OCI-LY7 (cell line): ENCODE measurements around the gene EGFR. TPM values are rescaled to one million over a fixed set of nuclear protein-coding genes. Genes with fewer than 3 reads are reported as not detected.
"Not testable (repeated sequence)": the region's sequence is repeated elsewhere in the genome, so short reads cannot be mapped to it uniquely, and the experiment has no call there.

Experiments used
- BruUV-seq: library from RNA; stranded (reverse); fragments of 400-500 nt; replicated peaks from 2 replicates; lab custom pipeline; 2021; lab: Mats Ljungman, UMichigan
- CTCF ChIA-PET: fragments of 300-600 bp; sonication (Branson Sonifier 250); formaldehyde crosslinking; loops from one replicate; lab custom pipeline; 2022; ENCODE audit warnings: antibody characterized with exemption; ENCODE audit not compliant: unreplicated experiment; lab: Charles Lee
- POLR2A ChIA-PET: fragments of 300-600 bp; sonication (Branson Sonifier 250); formaldehyde crosslinking; loops from one replicate; lab custom pipeline; 2022; ENCODE audit warnings: antibody characterized with exemption; lab: Charles Lee
- DNase-seq: peaks from one replicate; pipeline ENCODE4 v3.0.0-alpha.2; 2015; ENCODE audit warnings: low spot score
- H2AFZ ChIP-seq: fragments of 200-600 bp; sonication (generic), shearing (Covaris generic); 2 replicates; pipeline ENCODE4 v1.6.1; 2014; ENCODE audit warnings: mild to moderate bottlenecking, antibody characterized with exemption, low read length, moderate library complexity
- H3K27ac ChIP-seq: fragments of 200-600 bp; sonication (generic); 2 replicates; pipeline ENCODE4 v1.5.1; 2014; ENCODE audit warnings: mixed run types, low read depth, mild to moderate bottlenecking, moderate library complexity, low read length, inconsistent platforms; ENCODE audit not compliant: poor library complexity, severe bottlenecking
- H3K36me3 ChIP-seq: fragments of 200-600 bp; sonication (generic); 2 replicates; pipeline ENCODE4 v1.6.1; 2014; ENCODE audit warnings: mild to moderate bottlenecking, antibody characterized with exemption, low read length, moderate library complexity, mixed read lengths; ENCODE audit not compliant: insufficient read depth
- H3K4me1 ChIP-seq: fragments of 200-600 bp; sonication (generic); 2 replicates; pipeline ENCODE4 v1.5.1; 2014; ENCODE audit warnings: mild to moderate bottlenecking, low read length; ENCODE audit not compliant: insufficient read depth, poor library complexity, severe bottlenecking
- H3K4me2 ChIP-seq: fragments of 200-600 bp; sonication (generic); 2 replicates; pipeline ENCODE4 v1.6.1; 2014; ENCODE audit warnings: mild to moderate bottlenecking, low read length
- H3K4me3 ChIP-seq: fragments of 200-600 bp; sonication (generic); 2 replicates; pipeline ENCODE4 v1.5.1; 2014; ENCODE audit warnings: mild to moderate bottlenecking, low read depth, low read length; ENCODE audit not compliant: poor library complexity, severe bottlenecking
- H3K79me2 ChIP-seq: fragments of 200-600 bp; sonication (generic); 2 replicates; pipeline ENCODE4 v1.6.1; 2016; ENCODE audit warnings: low read depth, mild to moderate bottlenecking, low read length, moderate library complexity, mixed read lengths; ENCODE audit not compliant: insufficient read depth
- H3K9me2 ChIP-seq: fragments of 200-600 bp; sonication (generic); 2 replicates; pipeline ENCODE4 v1.6.1; 2016; ENCODE audit warnings: mild to moderate bottlenecking, low read length, mixed read lengths; ENCODE audit not compliant: insufficient read depth
- H3K9me3 ChIP-seq: fragments of 200-600 bp; sonication (generic); 2 replicates; pipeline ENCODE4 v1.6.1; 2014; ENCODE audit warnings: mild to moderate bottlenecking, mixed run types, low read length, mixed read lengths
- H4K20me1 ChIP-seq: fragments of 200-600 bp; sonication (generic); 2 replicates; pipeline ENCODE4 v1.6.1; 2014; ENCODE audit warnings: mild to moderate bottlenecking, antibody characterized with exemption, low read length, moderate library complexity, mixed read lengths; ENCODE audit not compliant: insufficient read depth
- EZH2phosphoT487 ChIP-seq: fragments of 200-600 bp; sonication (generic); IDR thresholded peaks from 2 replicates; pipeline ENCODE4 v1.6.1; 2018; ENCODE audit warnings: low read depth, borderline replicate concordance, mild to moderate bottlenecking, mixed run types, antibody characterized with exemption, low read length, moderate library complexity, mixed read lengths
- intact Hi-C: fragments of 100-400 bp; cut with micrococcal nuclease; formaldehyde crosslinking; loops from one replicate; pipeline ENCODE4 v1.10.0; 2022; ENCODE audit not compliant: unreplicated experiment
- total RNA-seq, 2 experiments: library from RNA; depleted of rRNA in 1 of 2; stranded (reverse); fragments of >200 nt in 1 of 2; shearing (Covaris generic) in 1 of 2; gene quantifications; 2 replicates each; pipeline ENCODE4 v1.2.3, GENCODE V29; 2014 to 2022
- TF ChIP-seq, protein P1 (sequence below): fragments of 200-600 bp; sonication (generic); conservative IDR thresholded peaks from 2 replicates; pipeline ENCODE4 v1.5.1; 2014; ENCODE audit warnings: mild to moderate bottlenecking, antibody characterized with exemption, low read length, moderate library complexity, mixed read lengths

Gene EGFR
- total RNA-seq, 2 experiments from 2014 or later = 0.27 TPM; not detected in 1

DNA sequence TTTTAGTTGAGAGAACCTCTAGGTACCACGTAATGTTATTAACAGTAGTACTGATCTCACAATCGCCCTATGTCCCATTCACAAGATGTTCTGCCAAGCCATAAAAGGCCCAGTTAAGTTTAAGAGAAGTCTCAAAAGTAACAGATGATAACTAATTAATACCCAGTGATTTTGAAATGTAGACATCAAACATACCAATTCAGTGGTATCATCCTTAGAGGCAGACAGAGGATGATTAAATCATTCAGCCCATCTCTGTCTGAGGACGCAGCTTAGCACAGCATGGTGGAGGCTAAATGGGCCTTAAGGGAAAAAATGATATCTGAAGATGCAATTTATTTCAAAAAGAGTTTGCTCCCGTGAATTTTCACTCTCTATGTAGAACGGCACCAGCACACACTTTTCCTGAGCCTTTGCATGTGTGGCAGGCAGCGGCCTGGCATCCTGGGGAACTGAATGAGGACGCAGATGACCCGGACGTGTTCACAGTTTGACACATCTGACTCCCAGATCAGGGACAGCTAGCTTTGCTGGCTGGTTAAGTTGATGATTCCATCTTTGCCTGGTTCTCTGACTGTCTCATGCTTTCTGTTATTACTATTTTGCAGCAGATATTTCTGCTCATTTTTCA is 13.4 kb downstream of the EGFR start:
- Histone ChIP-seq H3K4me3 (no peak overlapping the region), H3K4me2 (no peak overlapping the region), H3K4me1 (no peaks in the 10 kb centered on the region), H3K79me2 (no peaks in the 10 kb centered on the region), H3K9me3 (no peaks in the 10 kb centered on the region), H4K20me1 (no peaks in the 10 kb centered on the region), H3K27ac (no peak overlapping the region), H3K36me3 (no peaks in the 10 kb centered on the region), H3K9me2 (no peaks in the 10 kb centered on the region), H2AFZ (no peak overlapping the region)
- POLR2A ChIA-PET = no interaction called here
- TF ChIP-seq EZH2phosphoT487 = no peak
- TF ChIP-seq, protein P1, sequence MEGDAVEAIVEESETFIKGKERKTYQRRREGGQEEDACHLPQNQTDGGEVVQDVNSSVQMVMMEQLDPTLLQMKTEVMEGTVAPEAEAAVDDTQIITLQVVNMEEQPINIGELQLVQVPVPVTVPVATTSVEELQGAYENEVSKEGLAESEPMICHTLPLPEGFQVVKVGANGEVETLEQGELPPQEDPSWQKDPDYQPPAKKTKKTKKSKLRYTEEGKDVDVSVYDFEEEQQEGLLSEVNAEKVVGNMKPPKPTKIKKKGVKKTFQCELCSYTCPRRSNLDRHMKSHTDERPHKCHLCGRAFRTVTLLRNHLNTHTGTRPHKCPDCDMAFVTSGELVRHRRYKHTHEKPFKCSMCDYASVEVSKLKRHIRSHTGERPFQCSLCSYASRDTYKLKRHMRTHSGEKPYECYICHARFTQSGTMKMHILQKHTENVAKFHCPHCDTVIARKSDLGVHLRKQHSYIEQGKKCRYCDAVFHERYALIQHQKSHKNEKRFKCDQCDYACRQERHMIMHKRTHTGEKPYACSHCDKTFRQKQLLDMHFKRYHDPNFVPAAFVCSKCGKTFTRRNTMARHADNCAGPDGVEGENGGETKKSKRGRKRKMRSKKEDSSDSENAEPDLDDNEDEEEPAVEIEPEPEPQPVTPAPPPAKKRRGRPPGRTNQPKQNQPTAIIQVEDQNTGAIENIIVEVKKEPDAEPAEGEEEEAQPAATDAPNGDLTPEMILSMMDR = no peak
- intact Hi-C loops = loop anchor here (10.0 kb wide), 1 partner anchor 57 kb away; no protein-coding TSS in a partner anchor
- CTCF ChIA-PET = no interaction called here
- no TSS peak for BruUV-seq
- no peak for DNase-seq

DNA sequence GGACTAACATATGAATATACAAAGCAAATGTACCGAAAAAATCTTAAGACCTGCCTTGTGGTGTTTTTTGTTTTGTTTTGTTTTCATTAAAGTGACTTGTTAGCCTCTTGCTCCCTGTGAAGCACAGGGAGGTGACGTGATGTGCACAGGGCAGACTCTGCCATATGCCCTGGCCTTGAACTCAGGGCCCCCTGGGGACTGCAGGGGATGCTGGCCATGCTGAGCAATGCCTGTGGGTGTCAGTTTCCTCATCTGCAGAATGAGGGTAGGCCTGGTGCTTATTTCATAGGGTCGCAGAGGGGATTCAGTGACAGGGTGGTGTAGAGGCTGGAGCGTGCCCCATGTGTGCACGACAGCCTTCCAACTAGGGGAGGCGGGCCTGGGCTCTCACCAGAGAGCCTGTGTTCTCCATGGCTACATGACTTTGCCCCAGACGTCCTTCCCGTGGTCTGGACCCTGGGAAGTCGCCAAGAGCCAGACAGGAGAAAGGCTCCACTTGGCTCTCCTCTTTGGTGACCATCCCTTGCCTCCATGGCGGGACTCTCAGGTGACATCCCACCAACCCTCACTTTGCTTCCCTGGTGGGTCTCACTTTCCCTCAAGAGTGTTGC is 14.5 kb downstream of the EGFR start:
- Histone ChIP-seq H3K4me2 (no peak overlapping the region), H3K9me3 (no peaks in the 10 kb centered on the region), H2AFZ (no peak overlapping the region), H3K27ac (no peak overlapping the region), H3K9me2 (no peaks in the 10 kb centered on the region), H4K20me1 (no peaks in the 10 kb centered on the region), H3K36me3 (no peaks in the 10 kb centered on the region), H3K79me2 (no peaks in the 10 kb centered on the region), H3K4me1 (no peaks in the 10 kb centered on the region), H3K4me3 (no peak overlapping the region)
- CTCF ChIA-PET = no interaction called here
- POLR2A ChIA-PET = no interaction called here
- intact Hi-C loops = loop anchor here (10.0 kb wide), 1 partner anchor 59 kb away; no protein-coding TSS in a partner anchor
- no TSS peak for BruUV-seq
- TF ChIP-seq, protein P1 = no peak
- no peak for TF ChIP-seq EZH2phosphoT487
- no peak for DNase-seq

DNA sequence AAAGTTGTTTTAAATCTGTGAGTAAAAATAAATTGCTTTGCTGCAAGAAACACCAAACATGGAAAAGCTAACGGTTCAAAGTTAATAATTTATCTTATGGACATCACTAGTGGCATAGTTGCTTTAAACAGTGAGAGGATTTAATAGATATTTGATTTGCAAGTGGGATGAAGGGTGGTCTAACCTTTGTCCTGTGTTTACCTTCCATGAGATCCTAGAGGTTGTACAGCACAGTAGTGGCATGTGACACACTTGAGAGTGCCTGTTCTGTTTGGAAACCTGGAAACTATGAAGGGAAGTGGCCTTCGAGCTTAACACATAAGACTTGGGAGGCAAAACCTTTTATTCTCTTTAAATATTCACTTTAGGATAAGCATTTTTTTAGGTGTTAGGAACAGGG is 16.0 kb downstream of the EGFR start:
- POLR2A ChIA-PET = no interaction called here
- DNase-seq = no peak
- H2AFZ ChIP-seq = no peak overlapping the region
- intact Hi-C loops = loop anchor here (10.0 kb wide), 1 partner anchor 60 kb away; no protein-coding TSS in a partner anchor
- CTCF ChIA-PET = no interaction called here
- H3K4me3 ChIP-seq = no peak overlapping the region
- H3K4me1 ChIP-seq = no peaks in the 10 kb centered on the region
- no peaks in the 10 kb centered on the region for H3K79me2 ChIP-seq
- no peaks in the 10 kb centered on the region for H3K9me3 ChIP-seq
- BruUV-seq = no TSS peak
- no peak overlapping the region for H3K27ac ChIP-seq
- no peak overlapping the region for H3K4me2 ChIP-seq
- no peaks in the 10 kb centered on the region for H4K20me1 ChIP-seq
- no peaks in the 10 kb centered on the region for H3K9me2 ChIP-seq
- no peaks in the 10 kb centered on the region for H3K36me3 ChIP-seq
- TF ChIP-seq, protein P1 = no peak
- no peak for TF ChIP-seq EZH2phosphoT487

DNA sequence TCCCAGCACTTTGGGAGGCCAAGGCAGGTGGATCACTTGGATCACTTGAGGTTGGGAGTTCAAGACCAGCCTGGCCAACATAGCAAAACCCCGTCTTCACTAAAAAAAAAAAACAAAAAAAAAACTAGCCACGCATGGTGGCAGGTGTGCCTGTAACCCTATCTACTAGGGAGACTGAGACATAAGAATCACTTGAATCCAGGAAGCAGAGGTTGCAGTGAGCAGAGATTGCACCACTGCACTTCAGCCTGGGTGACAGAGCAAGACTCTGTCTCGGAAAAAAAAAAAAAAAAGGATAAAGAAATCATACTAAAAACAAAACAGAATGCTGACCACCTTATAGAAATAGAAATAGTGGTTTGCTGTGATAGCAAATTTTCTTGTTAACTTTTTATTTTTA is 16.6 kb downstream of the EGFR start:
- H3K4me3 ChIP-seq, H3K9me3 ChIP-seq, H3K79me2 ChIP-seq, H4K20me1 ChIP-seq, H3K4me2 ChIP-seq, H2AFZ ChIP-seq, H3K36me3 ChIP-seq, H3K27ac ChIP-seq, BruUV-seq, H3K9me2 ChIP-seq, H3K4me1 ChIP-seq, DNase-seq, CTCF ChIA-PET: not testable (repeated sequence)
- POLR2A ChIA-PET = interaction anchor here (0.6 kb wide), 1 partner anchor 225 kb away, joined by 6 read pairs; no protein-coding TSS in a partner anchor
- intact Hi-C loops = loop anchor here (10.0 kb wide), 1 partner anchor 61 kb away; no protein-coding TSS in a partner anchor
